Panc1 (cell line): ENCODE data around the gene NLRP1. TPM values are rescaled to one million over a fixed set of nuclear protein-coding genes. Genes with fewer than 3 reads are reported as not detected.

Experiments
- ATAC-seq: fragments of 200-7000 bp; cut with Tn5 transposase; 2 replicates; pipeline ENCODE4 v1.9.1; 2020; ENCODE audit warnings: mild to moderate bottlenecking, moderate library complexity
- BruUV-seq: library from RNA; stranded (reverse); fragments of 400-500 nt; replicated peaks from 2 replicates; lab custom pipeline; 2021; lab: Mats Ljungman, UMichigan
- CTCF ChIA-PET: fragments of 300-600 bp; sonication (Branson Sonifier 250); formaldehyde crosslinking; loops from one replicate; lab custom pipeline; 2022; ENCODE audit warnings: antibody characterized with exemption; lab: Charles Lee
- POLR2A ChIA-PET: fragments of 300-600 bp; sonication (Branson Sonifier 250); formaldehyde crosslinking; loops from one replicate; lab custom pipeline; 2022; ENCODE audit warnings: antibody characterized with exemption; lab: Charles Lee
- DNase-seq: peaks from one replicate; pipeline ENCODE4 v3.0.0-alpha.2; 2010; ENCODE audit warnings: low read depth, low spot score
- H3K27ac ChIP-seq: 2 replicates; pipeline ENCODE4 v1.5.1; 2011; ENCODE audit warnings: mild to moderate bottlenecking, low read length, inconsistent platforms
- H3K27me3 ChIP-seq: fragments of 200-500 bp; sonication (Bioruptor generic); 2 replicates; pipeline ENCODE4 v1.6.0; 2014; ENCODE audit warnings: low read length, inconsistent platforms; ENCODE audit not compliant: control insufficient read depth, insufficient read depth
- H3K36me3 ChIP-seq: fragments of 200-500 bp; sonication (Bioruptor generic); 2 replicates; pipeline ENCODE4 v1.5.1; 2014; ENCODE audit warnings: inconsistent platforms, mild to moderate bottlenecking, low read length, moderate library complexity; ENCODE audit not compliant: control insufficient read depth, insufficient read depth
- H3K4me1 ChIP-seq: 2 replicates; pipeline ENCODE4 v1.5.1; 2011; ENCODE audit warnings: inconsistent platforms, mild to moderate bottlenecking, low read length, moderate library complexity; ENCODE audit not compliant: control insufficient read depth, insufficient read depth
- H3K4me3 ChIP-seq, 2 experiments: 2 replicates each; pipeline ENCODE4 v1.5.1; 2011 to 2012; ENCODE audit warnings: low read depth in 2 of 2, low read length in 2 of 2, mild to moderate bottlenecking in 2 of 2, inconsistent platforms in 1 of 2, moderate library complexity in 1 of 2
- H3K9me3 ChIP-seq: fragments of 200-500 bp; sonication (Bioruptor generic); 2 replicates; pipeline ENCODE4 v1.5.1; 2014; ENCODE audit warnings: low read depth, mild to moderate bottlenecking, inconsistent platforms, low read length, moderate library complexity; ENCODE audit not compliant: control insufficient read depth, insufficient read depth
- CTCF ChIP-seq: fragments of 450-650 bp; IDR thresholded peaks from 2 replicates; pipeline ENCODE4 v1.5.1; 2017; ENCODE audit warnings: mild to moderate bottlenecking
- POLR2AphosphoS5 ChIP-seq: IDR thresholded peaks from 2 replicates; pipeline ENCODE4 v1.6.1; 2012; ENCODE audit warnings: mild to moderate bottlenecking, low read depth, low read length, moderate library complexity
- SIN3A ChIP-seq: IDR thresholded peaks from 2 replicates; pipeline ENCODE4 v1.6.1; 2012; ENCODE audit warnings: low read depth, mild to moderate bottlenecking, low read length, moderate library complexity, borderline replicate concordance; ENCODE audit not compliant: insufficient read depth
- TCF7L2 ChIP-seq: IDR thresholded peaks from 2 replicates; pipeline ENCODE4 v1.6.1; 2011; ENCODE audit warnings: mild to moderate bottlenecking, low read depth, low read length, inconsistent platforms
- in situ Hi-C: cut with HindIII; loops from 2 replicates; pipeline ENCODE4 v1.10.0; 2016; ENCODE audit warnings: low sequenced_read_pairs, low pct_unique_long_range_greater_than_20kb
- intact Hi-C: fragments of 100-400 bp; cut with micrococcal nuclease; formaldehyde crosslinking; loops from one replicate; pipeline ENCODE4 v1.10.0; 2022; ENCODE audit not compliant: unreplicated experiment
- total RNA-seq: library from RNA; stranded (reverse); gene quantifications from one replicate; pipeline ENCODE4 v1.2.1, GENCODE V29; 2021; ENCODE audit not compliant: unreplicated experiment
- TF ChIP-seq, protein P1 (sequence below), 2 experiments: IDR thresholded peaks; 2 replicates each; pipeline ENCODE4 v1.6.1; 2011 to 2012; ENCODE audit warnings: low read depth in 2 of 2, control low read depth in 1 of 2, low read length in 1 of 2, mild to moderate bottlenecking in 1 of 2, moderate library complexity in 1 of 2; ENCODE audit not compliant: insufficient read depth in 1 of 2

NLRP1 gene
- total RNA-seq, 1 experiment from 2014 or later: 0.57 TPM

DNA sequence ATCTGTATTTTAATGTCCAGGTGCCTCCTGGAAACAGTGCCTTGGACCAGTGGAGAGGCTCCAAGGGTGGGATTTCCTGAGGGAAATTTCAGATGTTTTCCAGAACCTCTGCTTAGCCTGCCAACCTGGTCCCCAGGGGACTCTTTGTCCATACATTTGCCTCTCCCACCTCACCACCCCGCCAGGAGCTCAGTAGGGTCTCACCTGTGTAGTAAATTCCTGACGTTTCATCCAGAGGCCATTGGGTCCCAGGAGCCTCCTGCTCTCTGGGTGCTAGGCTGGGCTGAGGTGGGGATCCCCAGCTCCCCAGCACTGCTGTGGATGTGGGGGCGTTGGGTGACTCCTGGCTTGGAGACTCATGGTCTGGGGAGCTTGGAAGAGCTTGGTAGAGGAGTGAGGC is 2.7 kb downstream of the NLRP1 start:
- TF ChIP-seq TCF7L2 (no peak), SIN3A (no peak), CTCF (no peak), POLR2AphosphoS5 (no peak)
- TF ChIP-seq, protein P1, sequence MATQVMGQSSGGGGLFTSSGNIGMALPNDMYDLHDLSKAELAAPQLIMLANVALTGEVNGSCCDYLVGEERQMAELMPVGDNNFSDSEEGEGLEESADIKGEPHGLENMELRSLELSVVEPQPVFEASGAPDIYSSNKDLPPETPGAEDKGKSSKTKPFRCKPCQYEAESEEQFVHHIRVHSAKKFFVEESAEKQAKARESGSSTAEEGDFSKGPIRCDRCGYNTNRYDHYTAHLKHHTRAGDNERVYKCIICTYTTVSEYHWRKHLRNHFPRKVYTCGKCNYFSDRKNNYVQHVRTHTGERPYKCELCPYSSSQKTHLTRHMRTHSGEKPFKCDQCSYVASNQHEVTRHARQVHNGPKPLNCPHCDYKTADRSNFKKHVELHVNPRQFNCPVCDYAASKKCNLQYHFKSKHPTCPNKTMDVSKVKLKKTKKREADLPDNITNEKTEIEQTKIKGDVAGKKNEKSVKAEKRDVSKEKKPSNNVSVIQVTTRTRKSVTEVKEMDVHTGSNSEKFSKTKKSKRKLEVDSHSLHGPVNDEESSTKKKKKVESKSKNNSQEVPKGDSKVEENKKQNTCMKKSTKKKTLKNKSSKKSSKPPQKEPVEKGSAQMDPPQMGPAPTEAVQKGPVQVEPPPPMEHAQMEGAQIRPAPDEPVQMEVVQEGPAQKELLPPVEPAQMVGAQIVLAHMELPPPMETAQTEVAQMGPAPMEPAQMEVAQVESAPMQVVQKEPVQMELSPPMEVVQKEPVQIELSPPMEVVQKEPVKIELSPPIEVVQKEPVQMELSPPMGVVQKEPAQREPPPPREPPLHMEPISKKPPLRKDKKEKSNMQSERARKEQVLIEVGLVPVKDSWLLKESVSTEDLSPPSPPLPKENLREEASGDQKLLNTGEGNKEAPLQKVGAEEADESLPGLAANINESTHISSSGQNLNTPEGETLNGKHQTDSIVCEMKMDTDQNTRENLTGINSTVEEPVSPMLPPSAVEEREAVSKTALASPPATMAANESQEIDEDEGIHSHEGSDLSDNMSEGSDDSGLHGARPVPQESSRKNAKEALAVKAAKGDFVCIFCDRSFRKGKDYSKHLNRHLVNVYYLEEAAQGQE (IDR thresholded peaks at IDR 0.05; ENCODE audit: insufficient read depth in 1 of 2, low read depth in 2 of 2, low read length in 1 of 2): no peak
- ChIA-PET POLR2A (no interaction called here), CTCF (no interaction called here)
- in situ Hi-C loops: no loop called here
- H3K4me1 ChIP-seq: no peaks in the 10 kb centered on the region
- H3K27ac ChIP-seq: no peak overlapping the region
- DNase-seq (no peak), ATAC-seq (no peak)
- H3K36me3 ChIP-seq: no peaks in the 10 kb centered on the region
- no TSS peak for BruUV-seq
- no peaks in the 10 kb centered on the region for H3K9me3 ChIP-seq
- intact Hi-C loops: no loop called here
- no peak overlapping the region for H3K4me3 ChIP-seq
- no peaks in the 10 kb centered on the region for H3K27me3 ChIP-seq

- no peaks in the 10 kb centered on the region for H3K9me3 ChIP-seq
- BruUV-seq: no TSS peak
- intact Hi-C loops (no loop called here), in situ Hi-C loops (no loop called here)
- ChIA-PET CTCF (no interaction called here), POLR2A (no interaction called here)
- no peaks in the 10 kb centered on the region for H3K36me3 ChIP-seq
- TF ChIP-seq CTCF (no peak), TCF7L2 (no peak), SIN3A (no peak), POLR2AphosphoS5 (no peak)
- TF ChIP-seq, protein P1 (IDR thresholded peaks at IDR 0.05; ENCODE audit: insufficient read depth in 1 of 2, low read depth in 2 of 2, low read length in 1 of 2): no peak
- H3K4me1 ChIP-seq: no peaks in the 10 kb centered on the region
- no peak overlapping the region for H3K27ac ChIP-seq
- DNase-seq (no peak), ATAC-seq (no peak)
- no peaks in the 10 kb centered on the region for H3K27me3 ChIP-seq
- H3K4me3 ChIP-seq: no peak overlapping the region
Measured at GRCh38 chr17:5580969-5581368, 3.3 kb downstream of the NLRP1 start.
